Measurements from ENCODE around the gene NEURL1.
"Not testable (repeated sequence)": the region's sequence is repeated elsewhere in the genome, so short reads cannot be mapped to it uniquely, and the experiment has no call there.

NEURL1 gene

DNA sequence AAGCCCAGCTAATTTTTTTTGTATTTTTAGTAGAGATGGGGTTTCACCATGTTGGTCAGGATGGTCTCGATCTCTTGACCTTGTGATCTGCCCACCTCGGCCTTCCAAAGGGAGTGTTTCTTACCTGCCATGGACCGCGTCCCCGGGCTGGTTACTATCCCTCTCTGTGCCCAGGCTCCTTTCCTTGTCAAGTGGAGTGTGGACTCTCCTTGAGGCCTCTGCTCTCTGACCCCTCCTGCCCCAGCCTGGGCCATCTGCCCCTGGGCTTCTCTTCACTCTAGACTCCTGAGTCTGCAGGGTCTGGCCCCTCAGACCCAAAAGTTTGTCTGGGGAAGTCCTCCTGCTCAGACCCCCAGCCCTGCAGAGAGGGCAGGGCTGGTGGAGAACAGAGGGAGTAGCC lies 20.7 kb downstream of the NEURL1 start:
- no peak for DNase-seq (ENCODE audit: low spot score)

DNA sequence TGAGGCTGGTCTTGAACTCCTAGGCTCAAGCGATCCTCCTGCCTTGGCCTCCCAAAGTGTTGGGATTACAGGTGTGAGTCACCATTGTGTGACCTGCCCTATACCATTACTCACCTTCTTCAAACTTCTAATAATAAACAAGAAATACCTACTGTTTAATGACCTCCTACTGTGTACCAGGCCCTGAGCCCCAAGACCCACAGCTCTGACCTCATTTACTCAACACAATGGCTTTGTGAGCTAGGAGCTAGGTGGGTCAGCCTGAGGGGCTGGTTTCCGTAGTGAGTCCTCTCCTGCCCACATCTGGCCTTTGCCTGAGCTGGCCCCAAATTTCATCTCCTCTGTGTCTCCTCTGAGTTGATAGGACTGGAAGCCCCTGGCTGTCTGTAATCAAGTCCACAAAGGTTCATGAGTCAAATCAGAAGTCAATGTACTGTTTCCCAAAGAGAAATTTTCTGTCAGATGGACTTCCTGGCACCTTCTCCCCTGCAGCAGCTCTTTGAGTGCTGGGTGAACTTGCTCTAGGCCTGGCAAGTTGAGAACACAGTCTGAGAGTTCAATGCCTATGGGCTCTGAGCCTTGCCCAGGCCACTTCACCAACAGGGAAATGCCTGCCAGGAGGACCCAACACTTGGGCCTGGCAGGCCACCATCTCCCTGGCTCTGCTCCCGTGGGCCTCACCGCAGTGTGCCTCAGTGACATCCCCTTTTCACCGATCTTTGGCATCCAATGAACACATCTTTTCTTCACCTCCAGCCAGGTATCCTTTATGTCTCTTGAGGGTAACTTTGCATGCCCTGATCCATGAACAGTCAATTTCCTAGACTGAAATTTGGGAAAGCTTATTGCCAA lies 24.0 kb downstream of the NEURL1 start:
- DNase-seq (ENCODE audit: low spot score): no peak

DNA sequence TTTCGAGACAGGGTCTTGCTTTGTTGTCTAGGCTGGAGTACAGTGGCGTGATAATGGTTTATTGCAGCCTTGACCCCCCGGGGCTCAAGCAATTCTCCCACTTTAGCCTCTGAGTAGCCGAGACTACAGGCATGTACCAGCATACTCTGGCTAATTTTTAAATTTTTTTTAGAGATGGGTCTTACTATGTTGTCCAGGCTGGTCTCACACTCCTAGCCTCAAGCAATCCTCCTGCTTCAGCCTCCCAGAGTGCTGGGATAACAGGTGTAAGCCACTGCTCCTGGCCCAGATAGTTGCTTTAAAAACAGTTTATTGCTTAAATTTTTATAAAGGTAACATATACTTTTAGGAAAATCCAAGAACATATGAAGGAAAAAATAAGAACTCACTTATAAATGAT lies 26.3 kb downstream of the NEURL1 start:
- DNase-seq (ENCODE audit: low spot score): no peak

DNA sequence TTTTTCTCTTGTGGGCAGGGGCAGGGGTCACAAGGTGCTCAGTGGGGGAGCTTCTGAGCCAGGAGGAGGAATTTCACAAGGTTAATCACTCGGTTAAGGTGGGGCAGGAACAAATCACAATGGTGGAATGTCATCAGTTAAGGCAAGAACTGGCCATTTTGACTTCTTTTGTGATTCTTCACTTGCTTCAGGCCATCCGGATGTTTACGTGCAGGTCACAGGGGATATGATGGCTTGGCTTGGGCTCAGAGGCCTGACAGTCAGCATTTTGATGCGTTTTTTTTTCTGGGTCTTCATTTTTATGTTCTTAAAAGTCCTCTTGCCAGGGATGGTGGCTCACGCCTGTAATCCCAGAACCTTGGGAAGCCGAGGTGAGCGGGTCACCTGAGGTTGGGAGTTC lies 28.5 kb downstream of the NEURL1 start:
- not testable (repeated sequence) for DNase-seq (ENCODE audit: low spot score)

DNA sequence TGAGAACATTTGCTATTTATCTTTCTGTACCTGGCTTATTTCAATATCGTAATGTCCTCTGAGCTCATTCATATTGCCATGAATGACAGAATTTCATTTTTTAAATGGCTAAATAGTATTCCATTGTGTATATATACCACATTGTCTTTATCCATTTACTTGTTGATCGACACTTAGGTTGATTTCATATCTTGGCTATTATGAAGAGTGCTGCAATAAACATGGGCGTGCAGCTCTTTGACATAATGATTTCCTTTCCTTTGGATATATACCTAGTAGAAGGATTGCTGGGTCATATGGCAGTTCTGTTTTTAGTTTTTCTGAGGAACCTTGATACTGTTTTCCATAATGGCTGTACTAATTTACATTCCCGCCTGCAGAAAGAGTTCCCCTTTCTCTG lies 30.2 kb downstream of the NEURL1 start:
- no peak for DNase-seq (ENCODE audit: low spot score)

- DNase-seq (ENCODE audit: low spot score): no peak
Observed at GRCh38 chr10:103525901-103526300, 32.4 kb downstream of the NEURL1 start.

- DNase-seq (ENCODE audit: low spot score): not testable (repeated sequence)
Observed at GRCh38 chr10:103527476-103527875, 34.0 kb downstream of the NEURL1 start.

DNA sequence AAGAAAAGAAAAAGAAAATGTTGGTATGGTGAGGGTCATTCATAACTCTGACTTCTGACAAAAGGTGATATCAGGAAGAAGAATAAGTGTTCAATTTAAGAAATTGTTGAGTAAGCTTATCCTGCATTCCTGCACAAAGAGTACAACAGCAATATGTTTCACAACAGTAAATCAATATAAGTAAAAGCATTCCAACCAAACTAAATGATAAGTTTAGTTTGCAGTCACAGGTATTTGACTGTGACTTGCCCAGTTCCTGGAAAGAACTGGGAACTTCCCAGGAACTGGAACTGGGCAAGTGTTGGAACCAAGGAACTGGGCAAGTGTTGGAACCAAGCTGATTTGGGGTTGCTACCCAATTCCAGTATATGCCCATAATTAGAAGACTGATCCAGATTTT lies 35.0 kb downstream of the NEURL1 start:
- no peak for DNase-seq (ENCODE audit: low spot score)

GRCh38 chr10:103529539-103529938 lies 36.0 kb downstream of the NEURL1 start:
- no peak for DNase-seq (ENCODE audit: low spot score)

- no peak for DNase-seq (ENCODE audit: low spot score)
Observed at GRCh38 chr10:103533827-103534226, 40.3 kb downstream of the NEURL1 start.

DNA sequence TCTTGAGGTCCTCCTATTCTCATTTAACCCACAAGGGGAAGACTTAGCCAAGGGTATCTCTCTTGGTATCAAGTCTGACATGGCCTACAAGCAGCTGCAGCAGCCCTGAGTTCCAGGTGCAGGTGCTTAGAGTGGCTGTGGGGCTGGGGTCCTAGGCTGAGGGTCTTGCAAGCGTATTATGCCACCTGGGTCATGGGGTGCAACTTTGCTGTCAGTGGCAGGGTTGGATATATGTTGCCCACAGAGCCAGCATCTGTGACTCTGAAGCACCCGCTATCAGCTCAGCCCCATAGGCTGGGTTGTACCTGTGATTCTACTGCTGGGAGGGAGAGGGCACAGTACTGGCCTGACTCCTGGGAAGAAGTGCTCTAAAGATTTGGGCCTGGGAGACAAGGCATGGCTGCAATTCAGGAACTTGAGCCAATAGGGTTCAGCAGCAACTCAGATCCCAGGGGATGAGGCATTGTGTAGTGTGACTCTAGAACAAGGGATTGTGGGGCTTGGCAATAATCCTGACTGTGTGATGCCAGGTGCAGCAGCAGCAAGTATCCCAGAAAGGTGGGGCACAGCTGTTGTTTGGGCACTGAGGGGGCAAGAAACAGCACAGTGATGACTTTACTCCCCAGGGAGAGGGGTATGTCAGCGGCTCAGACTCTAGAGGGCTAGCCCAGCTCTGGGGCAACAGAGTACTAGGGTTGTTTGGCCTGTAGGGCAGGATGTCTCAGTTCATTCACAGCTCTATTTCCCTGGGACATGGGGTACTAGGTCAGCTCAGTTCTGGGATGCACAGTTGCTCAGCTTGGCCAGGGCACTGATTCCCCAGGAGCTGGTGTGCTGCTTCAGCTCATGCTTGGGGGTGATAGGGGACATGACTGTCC lies 41.4 kb downstream of the NEURL1 start:
- no peak for DNase-seq (ENCODE audit: low spot score)

DNA sequence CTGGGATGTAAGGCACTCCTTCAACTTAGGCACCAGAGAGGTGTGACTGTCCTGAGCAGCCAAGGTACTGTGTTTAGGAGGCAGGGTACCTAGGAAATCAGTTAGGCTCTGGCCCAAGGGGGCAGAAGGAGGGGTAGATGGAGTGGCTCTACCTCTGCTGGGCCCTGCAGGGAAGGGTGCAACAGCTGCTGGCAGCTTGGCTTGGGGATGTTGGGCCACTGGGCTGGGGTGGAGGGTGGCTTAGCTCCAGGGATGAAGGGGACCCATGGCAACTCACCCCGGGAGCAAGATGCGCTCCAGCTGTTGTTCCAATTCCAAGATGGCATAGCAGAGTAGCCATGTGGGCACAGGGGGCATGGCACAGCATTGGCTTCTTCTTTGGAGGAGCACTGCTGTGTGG lies 42.1 kb downstream of the NEURL1 start:
- DNase-seq (ENCODE audit: low spot score): no peak

DNA sequence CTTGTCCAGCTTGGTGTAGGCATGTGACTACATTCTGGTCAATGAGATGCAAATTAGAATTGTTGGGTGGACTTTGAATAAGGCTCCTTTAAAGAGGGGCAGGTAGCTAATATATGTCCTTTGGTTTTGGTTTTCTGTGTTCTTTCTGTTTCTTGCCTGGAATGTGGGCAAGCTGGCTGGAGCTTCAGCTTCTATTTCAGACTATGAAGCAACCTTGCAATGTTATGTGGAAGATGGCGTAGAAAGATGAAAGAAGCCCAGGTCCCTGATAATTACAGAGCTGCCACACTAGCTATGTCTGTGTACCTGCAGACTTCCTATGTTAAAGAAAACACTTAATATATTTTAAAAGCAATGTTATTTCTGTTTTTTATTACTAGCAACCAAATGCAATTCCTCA lies 46.2 kb downstream of the NEURL1 start:
- no peak for DNase-seq (ENCODE audit: low spot score)

DNA sequence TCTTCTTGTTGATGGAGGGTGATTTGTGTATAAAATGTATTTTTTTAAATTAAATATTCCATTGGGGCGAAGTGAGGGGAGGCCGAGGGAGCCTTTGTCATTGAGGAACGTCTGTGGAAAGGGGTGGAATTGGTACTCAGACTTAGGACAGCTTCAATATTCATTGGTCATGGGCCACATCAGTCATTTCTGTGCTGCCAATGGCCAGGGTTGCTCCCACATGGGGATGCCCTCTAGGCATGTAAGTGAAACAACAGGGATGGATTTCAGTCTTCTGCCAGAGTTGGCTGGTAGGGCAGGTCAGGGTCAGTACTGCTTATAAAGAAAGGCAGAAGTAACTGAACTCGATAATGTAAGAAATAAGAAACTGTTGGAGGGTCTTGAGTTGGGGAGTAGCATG lies 47.2 kb downstream of the NEURL1 start:
- no peak for DNase-seq (ENCODE audit: low spot score)

DNA sequence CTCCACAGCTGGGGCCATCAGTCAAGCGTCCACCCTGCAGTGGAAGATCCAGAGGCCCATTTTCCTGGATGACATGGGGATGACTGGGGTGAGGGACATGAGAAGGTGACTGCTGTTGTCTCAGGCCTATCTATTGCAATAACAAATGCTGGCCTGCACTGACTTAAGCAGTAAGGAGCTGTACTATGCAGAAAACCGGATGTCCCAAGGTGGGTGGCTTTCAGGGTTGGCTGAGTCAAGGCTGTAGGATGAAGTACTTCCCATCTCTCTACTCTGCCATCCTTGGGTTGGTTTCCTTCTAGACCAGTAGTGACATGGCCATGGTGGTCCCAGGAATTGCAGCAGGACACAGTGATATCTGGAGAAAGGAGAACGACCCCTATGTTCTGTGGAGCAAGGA lies 48.1 kb downstream of the NEURL1 start:
- DNase-seq (ENCODE audit: low spot score): no peak

- peak; percentile 30 for DNase-seq (ENCODE audit: low spot score)
Observed at GRCh38 chr10:103542764-103543616, 49.5 kb downstream of the NEURL1 start.

DNA sequence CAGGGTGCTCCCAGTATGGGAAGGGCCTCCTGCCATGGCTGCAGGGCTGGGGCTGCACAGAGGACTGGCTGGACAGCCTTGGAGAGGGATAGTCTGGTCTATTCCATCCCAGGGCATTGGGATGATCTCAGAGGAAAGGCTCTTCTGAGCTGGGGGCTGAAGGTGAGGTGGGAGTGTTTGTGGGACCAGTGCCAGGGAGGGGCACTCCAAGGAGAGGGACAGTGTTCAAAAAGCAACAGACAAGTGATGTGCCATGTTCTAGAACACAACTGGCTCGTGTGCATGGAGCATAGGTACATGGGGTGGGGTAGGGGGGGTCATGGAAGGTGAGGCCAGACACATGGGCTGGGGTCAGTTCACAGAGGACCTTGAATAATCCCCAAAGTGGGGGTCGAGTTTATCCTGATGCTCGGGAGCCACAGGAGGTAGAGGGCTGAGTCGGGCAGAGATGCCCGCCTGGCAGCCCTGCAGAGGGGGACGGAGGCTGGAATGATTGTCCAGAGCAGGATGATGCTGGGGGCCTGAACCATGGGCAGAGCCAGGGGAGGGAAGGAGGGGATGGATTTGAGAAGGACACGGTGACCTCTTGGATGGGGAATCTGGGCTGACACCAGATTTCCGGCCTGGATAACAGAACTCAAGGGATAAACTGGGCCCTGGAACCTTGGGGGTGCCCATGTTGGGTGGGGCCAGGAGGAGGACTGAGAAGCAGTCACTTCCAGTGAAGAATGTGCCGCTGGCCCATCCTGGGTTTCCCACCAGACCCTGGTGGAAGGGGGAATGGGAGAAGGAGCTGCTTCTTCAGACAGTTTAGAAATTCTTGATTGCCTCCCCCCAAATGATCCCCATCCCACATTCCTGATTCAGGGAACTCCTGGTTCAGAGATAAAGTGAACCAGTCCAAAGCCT lies 50.4 kb downstream of the NEURL1 start:
- DNase-seq (ENCODE audit: low spot score): no peak

GRCh38 chr10:103544657-103545310 lies 51.3 kb downstream of the NEURL1 start:
- DNase-seq (ENCODE audit: low spot score): no peak

DNA sequence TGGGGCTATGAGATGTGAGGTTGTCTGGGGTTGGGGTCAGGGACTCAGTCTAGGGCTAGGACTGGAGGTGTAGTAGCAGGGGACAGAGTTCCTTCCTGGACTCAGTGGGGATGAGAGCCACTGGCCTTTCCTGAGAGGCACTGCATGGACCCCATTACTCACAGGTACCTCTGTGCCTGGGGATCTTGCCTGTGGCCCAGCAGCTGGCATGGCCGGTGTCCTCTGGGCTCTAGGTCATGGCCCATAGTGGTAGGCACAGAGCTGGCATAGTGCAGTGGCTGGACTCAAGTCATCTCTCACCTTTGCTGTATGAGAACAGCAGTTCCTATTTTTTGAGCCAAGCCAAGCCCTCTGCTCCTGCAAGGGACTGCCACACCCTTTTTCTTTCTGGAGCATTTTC lies 51.9 kb downstream of the NEURL1 start:
- no peak for DNase-seq (ENCODE audit: low spot score)

DNA sequence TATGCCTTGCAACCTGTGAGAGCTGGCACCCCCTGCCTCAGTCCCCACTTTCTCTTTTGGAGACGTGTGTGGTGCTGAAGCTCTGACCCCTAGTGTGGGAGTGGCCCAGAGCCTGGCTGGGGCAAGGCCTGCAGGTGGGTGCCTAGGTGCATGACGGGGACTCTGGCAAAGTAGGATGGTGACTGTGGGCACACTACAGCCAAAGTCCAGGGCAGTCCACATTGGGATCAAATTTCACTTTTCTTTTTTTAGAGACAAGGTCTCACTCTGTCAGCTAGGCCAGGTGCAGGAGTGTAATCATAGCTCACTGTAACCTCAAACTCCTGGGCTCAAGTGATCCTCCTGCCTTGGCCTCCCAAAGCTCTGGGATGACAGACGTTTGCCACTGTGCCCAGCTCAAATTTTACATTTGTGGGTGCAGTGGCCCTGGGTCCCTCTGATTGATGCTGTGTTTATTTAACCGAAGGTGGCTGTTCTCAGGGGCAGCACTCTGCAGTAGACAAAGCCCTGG lies 52.3 kb downstream of the NEURL1 start:
- DNase-seq (ENCODE audit: low spot score): no peak

Data from globus pallidus (tissue), 1 donor.